Stimulated activated CD4-positive, alpha-beta T cell treated with anti-CD3 and anti-CD28 coated beads, Interleukin-4, amount 100 ng/mL, for 48 hours (primary cell): ENCODE results near the gene TEX36.
"Not testable (repeated sequence)": the region's sequence is repeated elsewhere in the genome, so short reads cannot be mapped to it uniquely, and the experiment has no call there.

ENCODE experiments used
- DNase-seq, 2 donors: peaks; one replicate each; pipeline ENCODE4 v3.0.0-alpha.2; 2020; ENCODE audit warnings: low read depth in 2 of 2

Gene TEX36

GRCh38 chr10:125692196-125692595, 9.2 kb upstream of the TEX36 start:
- no peak for DNase-seq

DNA sequence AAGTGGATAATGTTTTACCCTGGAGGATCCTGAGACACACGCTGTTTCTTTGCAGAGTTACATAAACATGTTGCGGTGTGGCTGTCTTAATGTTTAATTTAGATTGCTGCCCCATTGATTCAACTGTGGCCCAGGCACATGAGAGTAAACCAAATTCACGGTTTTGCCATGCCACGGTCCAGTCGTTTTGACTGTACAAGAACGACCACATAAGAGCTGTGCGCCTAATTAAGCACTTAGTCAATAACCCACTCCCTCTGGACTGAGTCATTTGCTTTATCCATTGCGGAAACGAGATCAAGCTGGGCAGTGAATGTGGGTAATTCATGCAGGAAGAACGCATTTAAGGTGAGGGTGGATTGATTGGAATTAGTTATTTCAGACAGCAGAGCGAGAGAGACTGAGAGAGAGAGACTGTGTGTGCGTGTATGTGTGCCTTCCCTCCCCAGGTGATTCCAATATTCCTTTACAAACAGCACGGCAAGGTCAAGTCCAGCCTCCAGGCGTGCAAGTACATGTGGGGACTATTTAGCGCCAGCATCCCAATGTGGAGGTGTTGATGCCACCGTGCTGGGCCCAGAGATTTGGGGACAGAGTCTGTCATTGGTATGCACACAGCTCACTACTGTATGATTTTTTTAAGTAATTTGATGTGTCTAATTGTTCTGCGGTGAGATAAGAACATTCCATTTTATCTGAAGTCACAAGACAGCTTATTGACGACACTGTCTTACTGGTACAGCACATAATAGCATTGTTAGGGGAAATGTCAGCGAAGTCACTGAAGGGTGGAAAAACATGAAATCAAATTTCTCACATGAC, 8.4 kb upstream of the TEX36 start:
- DNase-seq = no peak

- DNase-seq = no peak
Measured at GRCh38 chr10:125689955-125690569, 7.1 kb upstream of the TEX36 start.

DNA sequence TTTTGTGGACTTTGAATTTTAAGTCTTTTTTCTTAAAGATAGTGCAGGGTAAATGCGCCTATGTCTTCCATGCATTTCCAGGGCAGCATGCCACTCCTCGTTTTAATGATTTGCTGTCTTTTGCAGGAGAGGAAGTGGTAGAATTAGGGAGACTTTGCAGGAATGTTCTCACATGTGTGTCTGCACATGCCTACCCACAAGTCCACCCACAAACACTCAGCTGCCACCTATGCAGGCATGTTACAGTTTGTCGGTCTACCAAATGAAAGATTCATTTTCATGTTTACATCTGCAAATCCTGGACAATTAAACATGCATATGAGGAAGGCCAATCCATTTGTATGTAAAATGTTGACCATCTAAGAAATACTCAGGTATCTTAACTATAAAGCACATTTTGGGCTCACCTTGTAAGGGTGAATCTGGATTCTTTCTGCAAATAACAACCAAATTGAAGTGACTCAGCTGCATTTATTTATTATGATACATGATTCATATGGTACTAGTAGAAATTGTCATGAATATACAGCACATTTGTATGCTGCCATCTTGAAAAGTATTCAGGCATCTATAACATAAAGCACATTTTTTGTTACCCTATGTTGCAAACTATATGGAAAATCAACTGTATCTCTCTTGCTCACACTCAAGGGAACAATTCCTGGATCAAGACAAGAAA, 4.7 kb upstream of the TEX36 start:
- DNase-seq = no peak

GRCh38 chr10:125684581-125684980, 1.6 kb upstream of the TEX36 start:
- no peak for DNase-seq

- DNase-seq = no peak
Measured at GRCh38 chr10:125683821-125684220, 858 bp upstream of the TEX36 start.

GRCh38 chr10:125679436-125679835, 3.5 kb downstream of the TEX36 start:
- DNase-seq = no peak

DNA sequence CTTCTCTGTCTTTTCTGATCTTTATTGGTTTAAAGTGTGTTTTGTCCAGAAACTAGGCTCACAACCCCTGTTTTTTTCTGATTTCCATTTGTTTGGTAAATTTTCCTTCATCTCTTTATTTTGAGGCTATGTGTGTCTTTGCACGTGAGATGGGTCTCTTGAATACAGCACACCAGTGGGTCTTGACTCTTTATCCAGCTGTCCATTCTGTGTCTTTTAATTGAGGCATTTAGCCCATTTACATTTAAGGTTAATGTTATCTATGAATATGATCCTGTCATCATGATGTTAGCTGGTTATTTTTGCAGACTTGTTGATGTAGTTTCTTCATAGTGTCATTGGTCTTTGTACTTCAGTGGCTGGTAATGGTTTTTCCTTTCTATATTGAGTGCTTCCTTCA, 10.1 kb downstream of the TEX36 start:
- no peak for DNase-seq

DNA sequence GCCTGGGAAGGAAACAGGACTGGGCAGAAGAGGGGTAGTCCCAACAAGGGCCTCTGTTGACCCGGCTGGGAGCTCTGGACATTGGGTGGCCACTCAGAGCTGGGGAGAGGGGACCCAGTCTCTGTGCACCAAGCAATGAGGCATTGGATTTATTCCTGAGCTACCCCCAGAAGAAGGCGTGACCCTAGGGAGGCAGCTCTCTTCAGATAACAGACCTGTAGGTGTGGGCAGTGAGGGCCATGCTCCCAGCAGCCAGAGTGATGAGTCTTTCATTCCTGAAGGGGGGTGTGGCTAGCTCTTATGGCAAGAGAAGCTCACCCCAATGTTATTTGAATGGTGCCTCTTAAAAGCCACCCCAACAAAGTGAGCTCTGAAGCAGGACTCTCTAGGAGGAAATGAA, 20.4 kb downstream of the TEX36 start:
- no peak for DNase-seq

- no peak for DNase-seq
Measured at GRCh38 chr10:125661941-125662515, 20.9 kb downstream of the TEX36 start.

DNA sequence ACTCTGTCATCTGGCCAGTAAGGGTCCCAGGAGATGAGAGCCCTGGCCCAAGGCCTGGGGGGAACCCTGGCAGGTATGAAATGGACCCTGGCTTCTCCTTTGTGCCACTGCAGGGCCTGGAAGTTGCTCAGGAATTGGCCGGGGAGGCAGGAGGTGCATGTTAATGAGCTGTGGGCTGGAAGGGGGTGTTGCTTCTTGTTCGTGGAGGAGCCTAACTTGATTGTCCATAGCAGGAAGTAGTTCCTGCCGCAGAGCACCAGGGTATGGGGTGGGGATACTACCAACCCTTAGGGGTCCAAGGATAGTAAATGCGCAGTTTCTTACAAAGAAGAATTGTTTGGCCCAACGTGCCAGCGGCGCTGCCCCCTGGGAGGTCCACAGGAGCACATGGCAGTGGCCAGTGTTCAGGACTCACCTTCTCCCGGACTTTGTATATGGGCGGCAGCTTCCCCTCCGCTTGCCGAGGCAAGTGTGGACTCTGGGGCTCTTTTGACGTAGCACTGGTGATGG, 21.5 kb downstream of the TEX36 start:
- DNase-seq = no peak

DNA sequence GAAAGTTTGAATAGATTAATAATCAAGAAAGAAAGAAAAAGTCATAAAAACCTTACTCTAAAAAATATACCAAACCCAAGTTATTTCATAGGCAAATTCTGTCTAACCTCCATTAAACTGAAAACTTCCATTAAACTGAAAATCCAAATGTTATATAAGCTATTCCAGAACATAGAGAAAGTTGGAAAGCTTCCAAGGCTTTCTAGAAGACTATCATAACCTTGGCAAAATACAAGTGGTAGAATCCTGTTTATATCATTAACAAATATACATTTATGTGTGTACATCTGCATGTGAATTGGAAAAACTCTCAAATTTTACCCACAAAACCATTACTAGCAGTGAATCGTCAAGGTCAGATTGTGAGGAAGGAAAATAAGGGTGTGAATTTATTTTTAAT, 23.9 kb downstream of the TEX36 start:
- DNase-seq = no peak

- no peak for DNase-seq
Measured at GRCh38 chr10:125656523-125656922, 26.4 kb downstream of the TEX36 start.

DNA sequence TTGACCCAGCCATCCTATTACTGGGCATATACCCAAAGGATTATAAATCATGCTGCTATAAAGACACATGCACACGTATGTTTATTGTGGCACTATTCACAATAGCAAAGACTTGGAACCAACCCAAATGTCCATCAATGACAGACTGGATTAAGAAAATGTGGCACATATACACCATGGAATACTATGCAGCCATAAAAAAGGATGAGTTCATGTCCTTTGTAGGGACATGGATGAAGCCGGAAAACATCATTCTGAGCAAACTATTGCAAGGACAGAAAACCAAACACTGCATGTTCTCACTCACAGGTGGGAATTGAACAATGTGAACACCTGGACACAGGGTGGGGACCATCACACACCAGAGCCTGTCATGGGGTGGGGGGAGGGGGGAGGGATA, 29.9 kb downstream of the TEX36 start:
- DNase-seq = not testable (repeated sequence)

DNA sequence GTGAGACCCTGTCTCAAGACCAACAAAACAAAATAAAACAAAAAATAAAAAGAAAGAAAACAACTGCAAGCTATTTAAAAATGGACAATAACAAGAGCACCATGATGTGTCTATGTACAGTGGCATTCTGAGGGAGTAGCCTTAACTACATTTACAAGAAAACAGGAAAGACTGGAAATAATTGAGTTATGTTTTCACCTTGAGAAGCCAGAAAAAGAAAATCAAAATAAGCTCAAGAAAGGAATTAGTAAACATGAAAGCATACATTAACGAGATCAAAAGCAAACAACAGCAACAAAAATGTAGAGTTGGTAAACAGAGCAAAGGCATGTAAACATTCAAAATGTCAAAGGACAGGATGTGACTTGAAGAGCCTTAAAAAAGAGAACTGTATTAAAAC, 36.7 kb downstream of the TEX36 start:
- no peak for DNase-seq

DNA sequence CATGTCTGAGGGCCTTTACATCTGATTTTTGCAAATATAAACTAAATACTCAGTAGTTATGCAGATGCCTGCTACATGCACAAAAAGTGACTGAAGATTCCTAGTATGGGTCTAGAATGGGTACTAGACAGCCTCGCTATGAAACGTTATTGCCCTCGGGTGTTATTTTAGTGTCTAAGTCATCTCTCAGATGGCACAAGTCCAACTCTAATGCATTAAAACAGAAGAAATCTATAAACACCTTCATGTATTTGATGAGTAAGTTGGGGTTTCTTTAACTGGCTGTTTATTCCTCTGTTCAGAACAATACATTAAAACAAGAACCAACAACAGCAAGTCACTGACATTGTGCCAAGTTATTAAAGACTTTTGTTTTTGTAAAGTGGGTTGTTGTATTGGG, 41.6 kb downstream of the TEX36 start:
- DNase-seq = no peak

DNA sequence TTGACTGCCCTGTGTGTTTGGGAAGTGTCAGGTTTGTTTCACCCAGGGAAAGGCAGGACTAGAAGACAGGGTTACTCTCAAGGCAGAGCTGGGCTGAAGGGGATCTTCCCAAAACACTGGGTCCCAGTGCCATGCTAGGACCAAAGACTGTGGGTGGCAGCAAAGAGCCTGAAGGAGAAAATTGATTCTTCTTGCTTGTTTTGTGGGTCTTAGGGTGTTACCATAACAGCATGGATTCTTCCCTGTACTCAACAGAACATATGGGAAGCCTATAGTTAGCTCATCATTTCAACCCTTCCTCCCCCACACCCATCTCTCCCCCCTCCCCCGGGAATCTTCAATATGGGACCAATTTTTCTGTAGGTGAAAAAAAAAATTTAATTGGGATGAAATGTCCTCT, 42.3 kb downstream of the TEX36 start:
- DNase-seq = no peak

DNA sequence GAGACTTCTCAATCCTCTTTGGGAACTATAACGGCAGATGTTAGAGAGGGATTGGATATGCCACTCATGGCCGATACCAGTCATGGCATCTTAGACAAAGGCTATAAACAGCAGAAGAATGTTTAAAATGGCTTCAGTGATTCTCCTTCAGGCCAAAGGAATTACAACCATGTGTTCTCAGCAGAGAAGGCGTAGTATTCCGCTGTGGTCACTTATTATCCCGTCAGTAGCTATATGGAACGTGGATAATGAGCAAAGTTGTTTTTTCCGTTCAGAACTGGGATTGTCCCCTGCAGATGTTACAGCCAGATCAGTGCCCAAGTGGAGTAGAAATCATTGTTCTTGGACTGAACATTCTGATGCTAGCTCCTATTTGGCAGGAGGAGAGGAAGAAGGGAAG, 43.1 kb downstream of the TEX36 start:
- DNase-seq = no peak

DNA sequence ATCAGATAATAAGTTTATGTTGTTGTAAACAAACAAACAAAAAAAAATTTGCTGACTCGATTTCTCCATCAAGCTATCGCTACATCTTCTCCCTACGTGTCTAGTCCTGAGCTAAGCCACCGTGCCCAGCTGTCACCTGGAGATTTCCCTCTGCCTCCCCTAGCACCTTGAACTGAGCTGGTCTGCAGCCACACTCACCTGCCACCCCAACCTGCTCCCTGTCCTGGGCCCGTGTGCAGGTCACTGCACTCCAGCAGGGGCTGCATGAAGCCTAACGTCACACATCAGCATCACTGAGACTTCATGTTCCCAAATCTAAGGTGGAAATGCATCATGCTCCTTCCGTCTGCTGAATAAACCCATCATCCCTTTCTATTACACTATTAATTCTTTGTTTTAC, 44.4 kb downstream of the TEX36 start:
- DNase-seq = no peak

GRCh38 chr10:125637496-125637895, 45.5 kb downstream of the TEX36 start:
- no peak for DNase-seq

DNA sequence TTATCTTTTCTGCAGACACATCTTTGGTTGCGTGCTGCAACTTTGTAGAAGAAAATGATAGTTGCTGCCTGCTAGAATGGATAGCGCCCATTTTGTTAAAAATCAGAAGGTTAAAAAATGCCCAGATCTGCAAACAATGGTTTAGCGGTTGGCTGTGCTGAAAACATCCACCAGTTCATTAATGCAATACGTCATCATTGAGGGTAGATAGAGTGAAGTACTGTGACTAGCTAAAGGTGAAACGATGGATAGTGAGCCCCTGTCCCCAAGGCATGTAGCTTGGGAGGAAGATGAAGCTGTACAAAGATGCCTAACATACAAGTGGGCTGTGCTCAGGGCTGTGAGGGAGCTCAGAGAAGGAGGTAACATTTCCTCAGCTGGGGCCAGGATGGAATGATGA, 48.4 kb downstream of the TEX36 start:
- no peak for DNase-seq

DNA sequence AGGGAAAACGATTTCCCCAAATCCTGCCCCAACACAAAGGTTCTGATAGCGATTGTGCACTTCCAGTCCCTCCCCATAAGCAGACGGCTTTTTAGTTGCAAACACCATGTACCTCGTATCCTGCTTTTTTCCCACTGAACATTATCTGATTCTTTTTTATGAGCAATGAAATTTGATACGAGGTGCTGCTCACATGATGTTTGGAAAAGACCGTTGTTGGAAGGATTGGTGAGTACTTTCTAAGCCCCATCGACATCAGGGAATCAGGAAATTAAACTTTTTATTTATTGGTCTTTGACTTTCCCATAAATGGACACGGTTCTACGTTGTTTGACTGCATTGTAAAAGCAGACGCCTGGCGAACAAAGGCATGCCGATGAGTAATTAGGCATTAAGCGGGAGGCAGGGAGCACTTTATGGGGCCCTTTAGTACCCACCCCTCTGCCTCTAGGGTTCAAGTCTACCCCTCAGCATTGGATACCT, 49.4 kb downstream of the TEX36 start:
- no peak for DNase-seq
